Caco-2 (cell line): ENCODE measurements around the gene GUCD1. TPM values are rescaled to one million over a fixed set of nuclear protein-coding genes. Genes with fewer than 3 reads are reported as not detected.
"Not testable (repeated sequence)": the region's sequence is repeated elsewhere in the genome, so short reads cannot be mapped to it uniquely, and the experiment has no call there.

Source experiments
- Bru-seq: library from RNA; stranded (reverse); fragments of 400-500 nt; gene quantifications from one replicate; lab custom pipeline; 2021; lab: Mats Ljungman, UMichigan
- BruChase-seq, 2 experiments: library from RNA; stranded (reverse); fragments of 400-500 nt; gene quantifications; one replicate each; lab custom pipeline; 2021; lab: Mats Ljungman, UMichigan
- BruUV-seq: library from RNA; stranded (reverse); fragments of 400-500 nt; replicated peaks from 2 replicates; lab custom pipeline; 2021; lab: Mats Ljungman, UMichigan
- CTCF ChIA-PET: fragments of 300-600 bp; sonication (Branson Sonifier 250); formaldehyde crosslinking; loops from one replicate; lab custom pipeline; 2022; ENCODE audit warnings: antibody characterized with exemption; lab: Charles Lee
- POLR2A ChIA-PET: fragments of 300-600 bp; sonication (Branson Sonifier 250); formaldehyde crosslinking; loops from one replicate; lab custom pipeline; 2022; ENCODE audit warnings: antibody characterized with exemption; lab: Charles Lee
- DNase-seq, 2 experiments: peaks; one replicate each; pipeline versions ENCODE4 v3.0.0 to v3.0.0-alpha.2; 2020 to 2022
- H3K27me3 ChIP-seq: replicated peaks from 2 replicates; pipeline ENCODE4 v1.6.0; 2011; ENCODE audit warnings: low read length; ENCODE audit not compliant: control insufficient read depth, insufficient read depth
- H3K36me3 ChIP-seq: 2 replicates; pipeline ENCODE4 v1.5.1; 2011; ENCODE audit warnings: low read length; ENCODE audit not compliant: control insufficient read depth, insufficient read depth
- H3K4me1 ChIP-seq: fragments of 250-450 bp; sonication (Bioruptor Pico); 2 replicates; pipeline ENCODE4 v1.5.1; 2020; ENCODE audit warnings: mild to moderate bottlenecking
- H3K4me3 ChIP-seq: 2 replicates; pipeline ENCODE4 v1.5.1; 2011; ENCODE audit warnings: low read depth, mild to moderate bottlenecking, control low read depth, low read length
- H3K9me3 ChIP-seq: fragments of 250-450 bp; sonication (Bioruptor Pico); 2 replicates; pipeline ENCODE4 v1.5.1; 2020; ENCODE audit warnings: mild to moderate bottlenecking, moderate library complexity
- H3K27ac Mint-ChIP-seq: one replicate; pipeline ENCODE4 v1.8.0; 2022; ENCODE audit warnings: mixed read lengths; ENCODE audit not compliant: unreplicated experiment
- H3K27me3 Mint-ChIP-seq: one replicate; pipeline ENCODE4 v1.8.0; 2022; ENCODE audit warnings: mixed read lengths; ENCODE audit not compliant: insufficient read depth, unreplicated experiment
- H3K36me3 Mint-ChIP-seq: one replicate; pipeline ENCODE4 v1.8.0; 2022; ENCODE audit warnings: mild to moderate bottlenecking, mixed read lengths; ENCODE audit not compliant: insufficient read depth, unreplicated experiment
- H3K4me1 Mint-ChIP-seq: one replicate; pipeline ENCODE4 v1.8.0; 2022; ENCODE audit warnings: low read depth, mixed read lengths; ENCODE audit not compliant: unreplicated experiment
- H3K4me3 Mint-ChIP-seq: one replicate; pipeline ENCODE4 v1.8.0; 2022; ENCODE audit warnings: mild to moderate bottlenecking, moderate library complexity, mixed read lengths; ENCODE audit not compliant: unreplicated experiment
- H3K9me3 Mint-ChIP-seq: one replicate; pipeline ENCODE4 v1.8.0; 2022; ENCODE audit warnings: mixed read lengths; ENCODE audit not compliant: unreplicated experiment
- intact Hi-C: fragments of 100-400 bp; cut with micrococcal nuclease; formaldehyde crosslinking; loops from one replicate; pipeline ENCODE4 v1.10.0; 2022; ENCODE audit not compliant: unreplicated experiment
- long read RNA-seq: library from polyadenylated mRNA; stranded (forward); transcript quantifications from one replicate; pipeline ENCODE4 v2.0.0, GENCODE V29; 2022
- total RNA-seq: library from RNA; stranded (reverse); gene quantifications from 2 replicates; pipeline ENCODE4 v1.2.3, GENCODE V29; 2022
- TF ChIP-seq, protein P1 (sequence below), 2 experiments: fragments of 200-600 bp in 1 of 2; IDR thresholded peaks; 1 replicate in 1 of 2; 2 replicates in 1 of 2; pipeline versions ENCODE4 v1.5.1 to v1.8.0; 2011 to 2022; ENCODE audit warnings: antibody characterized with exemption in 1 of 2, control low read depth in 1 of 2, inconsistent platforms in 1 of 2, low read depth in 1 of 2, low read length in 1 of 2, mild to moderate bottlenecking in 1 of 2, moderate library complexity in 1 of 2; ENCODE audit not compliant: insufficient read depth in 1 of 2, severe bottlenecking in 1 of 2, unreplicated experiment in 1 of 2

The GUCD1 gene
- 120 and 127 TPM in 2 replicates for total RNA-seq
- Bru-seq, nascent RNA: percentile 84 among the genes with signal in this experiment
- percentile 93 among the genes with signal in this experiment for BruChase-seq, experiment 1, labeled RNA remaining after a 2-hour chase
- percentile 95 among the genes with signal in this experiment for BruChase-seq, experiment 2, labeled RNA remaining after a 6-hour chase
- long read RNA-seq, transcript GUCD1-203 (6 exons, 1,606 nt): minor isoform, 10 of 96 reads
- long read RNA-seq, transcript GUCD1-206 (6 exons, 3,613 nt): major isoform, 31 of 96 reads
- long read RNA-seq, partial matches to known transcripts: 5 of 96 reads
- long read RNA-seq, other reads (novel, unspliced or antisense): 39 of 96 reads

DNA sequence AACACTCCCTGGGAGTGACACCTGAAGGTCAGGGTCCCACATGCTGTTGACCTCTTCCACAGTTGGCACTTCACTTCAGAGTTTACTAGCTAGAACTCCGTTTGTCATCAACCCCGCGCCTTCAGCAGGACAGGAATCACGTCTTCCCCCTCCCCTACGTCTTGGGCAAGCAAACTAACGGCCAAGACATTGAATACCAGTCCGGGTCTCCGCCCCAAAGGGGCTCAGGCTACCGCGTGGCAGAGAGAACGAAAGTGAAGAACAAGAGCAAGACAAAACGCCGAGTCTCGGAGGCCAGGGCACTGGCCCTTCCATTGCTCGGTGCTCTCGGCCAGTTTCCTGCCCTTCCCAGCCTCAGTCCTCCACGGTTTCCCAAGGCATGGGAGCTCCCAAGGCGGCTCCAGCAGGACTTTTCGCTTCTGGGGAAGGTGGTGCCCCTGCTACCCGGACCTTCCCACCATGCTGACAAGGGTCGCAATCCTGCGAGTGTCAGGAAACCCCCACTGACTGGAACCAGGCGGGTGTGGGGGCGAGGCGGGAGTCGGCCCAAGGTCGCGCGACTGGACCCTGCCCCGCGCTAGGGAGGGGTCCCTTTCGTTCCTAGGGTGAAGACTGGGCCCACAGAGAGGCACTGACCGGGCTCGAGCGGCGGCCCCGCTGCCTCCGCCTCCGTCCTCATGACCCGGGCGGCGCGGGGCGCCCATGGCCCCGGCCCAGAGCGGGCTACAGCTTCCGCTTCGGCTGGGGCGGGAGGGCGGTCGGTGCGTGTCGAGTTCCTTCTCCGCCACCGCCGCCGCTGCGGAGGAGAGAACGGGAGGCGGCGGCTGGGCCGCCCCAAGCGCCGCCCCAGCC, at the start of gene GUCD1:
TSS of gene GUCD1 (minus strand) at position 826 of the 852 bp plus-strand sequence. CDS start at position 679, 147 bp downstream.
- TF ChIP-seq, protein P1, sequence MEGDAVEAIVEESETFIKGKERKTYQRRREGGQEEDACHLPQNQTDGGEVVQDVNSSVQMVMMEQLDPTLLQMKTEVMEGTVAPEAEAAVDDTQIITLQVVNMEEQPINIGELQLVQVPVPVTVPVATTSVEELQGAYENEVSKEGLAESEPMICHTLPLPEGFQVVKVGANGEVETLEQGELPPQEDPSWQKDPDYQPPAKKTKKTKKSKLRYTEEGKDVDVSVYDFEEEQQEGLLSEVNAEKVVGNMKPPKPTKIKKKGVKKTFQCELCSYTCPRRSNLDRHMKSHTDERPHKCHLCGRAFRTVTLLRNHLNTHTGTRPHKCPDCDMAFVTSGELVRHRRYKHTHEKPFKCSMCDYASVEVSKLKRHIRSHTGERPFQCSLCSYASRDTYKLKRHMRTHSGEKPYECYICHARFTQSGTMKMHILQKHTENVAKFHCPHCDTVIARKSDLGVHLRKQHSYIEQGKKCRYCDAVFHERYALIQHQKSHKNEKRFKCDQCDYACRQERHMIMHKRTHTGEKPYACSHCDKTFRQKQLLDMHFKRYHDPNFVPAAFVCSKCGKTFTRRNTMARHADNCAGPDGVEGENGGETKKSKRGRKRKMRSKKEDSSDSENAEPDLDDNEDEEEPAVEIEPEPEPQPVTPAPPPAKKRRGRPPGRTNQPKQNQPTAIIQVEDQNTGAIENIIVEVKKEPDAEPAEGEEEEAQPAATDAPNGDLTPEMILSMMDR (IDR thresholded peaks at IDR 0.05; ENCODE audit: insufficient read depth in 1 of 2, low read depth in 1 of 2, low read length in 1 of 2, severe bottlenecking in 1 of 2, unreplicated experiment in 1 of 2): no peak
- H3K9me3 Mint-ChIP-seq: no peaks in the 10 kb centered on the region
- CTCF ChIA-PET: interaction anchor here (0.6 to 1.2 kb wide), 3 partner anchors 10 to 133 kb away, joined by 3 to 13 read pairs (median 3); no protein-coding TSS in a partner anchor
- H3K4me3 Mint-ChIP-seq: peak within 1 kb of the TSS; percentile 100
- H3K4me1 Mint-ChIP-seq: peaks cover 49% of the 10 kb centered on the region
- intact Hi-C loops: loop anchor here (1.0 to 2.0 kb wide), 3 partner anchors 24 to 39 kb away; partner anchors contain the start of gene LRRC75B
- H3K9me3 ChIP-seq: no peaks in the 10 kb centered on the region
- no peaks in the 10 kb centered on the region for H3K27me3 ChIP-seq
- no peaks in the 10 kb centered on the region for H3K27me3 Mint-ChIP-seq
- no TSS peak for BruUV-seq
- peak within 1 kb of the TSS; percentile 99 for H3K27ac Mint-ChIP-seq
- DNase-seq: no peak
- POLR2A ChIA-PET: interaction anchor here (0.8 to 1.0 kb wide), 2 partner anchors 40 to 253 kb away, joined by 7 to 8 read pairs; no protein-coding TSS in a partner anchor
- H3K4me1 ChIP-seq: peaks cover 50% of the 10 kb centered on the region
- peak within 1 kb of the TSS; percentile 86 for H3K4me3 ChIP-seq
- peaks cover 54% of the 10 kb centered on the region for H3K36me3 Mint-ChIP-seq
- peaks cover 5% of the 10 kb centered on the region for H3K36me3 ChIP-seq

DNA sequence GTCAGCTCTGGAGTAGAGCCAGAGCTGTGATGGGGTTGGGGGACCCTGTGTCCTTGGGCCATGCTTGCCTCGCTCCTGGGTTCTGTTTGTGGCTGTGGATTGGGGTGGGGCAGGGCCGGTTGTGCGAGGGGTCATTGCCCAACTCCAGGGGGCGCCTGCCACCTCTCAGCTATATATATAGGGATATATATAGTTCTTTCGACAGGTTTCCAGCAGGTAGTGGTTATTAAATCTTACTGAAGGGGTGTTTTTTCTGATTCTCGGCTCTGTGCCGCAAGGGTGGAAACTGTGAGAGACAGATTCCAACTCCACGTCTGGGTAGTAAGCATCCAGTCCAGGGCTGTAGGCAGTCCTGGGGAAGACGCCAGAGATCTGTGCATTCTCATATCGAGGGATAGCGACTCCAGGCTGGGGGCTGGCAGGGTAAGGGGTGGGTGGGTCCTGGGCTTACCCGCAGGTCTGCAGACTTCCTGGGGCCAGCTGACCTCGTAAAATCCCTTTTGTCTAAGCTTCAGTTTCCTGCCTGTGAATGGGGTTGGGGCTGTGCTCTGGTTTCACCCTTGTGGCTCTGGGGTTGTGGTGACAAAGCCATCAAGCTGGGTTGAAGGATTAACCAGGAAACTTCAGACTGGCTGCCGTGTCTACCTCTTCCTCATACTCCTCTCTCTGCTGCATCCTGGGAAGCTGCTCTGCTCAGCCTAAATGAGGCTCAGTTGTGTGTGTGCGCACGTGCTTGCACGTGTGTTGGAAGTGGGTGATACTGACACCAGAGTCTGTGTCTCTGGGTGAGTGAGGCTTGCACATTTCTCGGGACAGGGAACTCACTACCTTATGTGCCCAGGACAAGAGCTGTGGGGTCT, 49.1 kb upstream of the GUCD1 start:
- H3K36me3 ChIP-seq, POLR2A ChIA-PET, BruUV-seq, intact Hi-C loops, H3K27me3 Mint-ChIP-seq, DNase-seq, CTCF ChIA-PET, H3K27me3 ChIP-seq, H3K36me3 Mint-ChIP-seq, H3K9me3 ChIP-seq, H3K9me3 Mint-ChIP-seq, H3K4me1 ChIP-seq, H3K27ac Mint-ChIP-seq: not testable (repeated sequence)
- peak overlapping the region; percentile 3 for H3K4me3 ChIP-seq
- Mint-ChIP-seq H3K4me1 (peaks cover 14% of the 10 kb centered on the region), H3K4me3 (peak overlapping the region; percentile 60)

DNA sequence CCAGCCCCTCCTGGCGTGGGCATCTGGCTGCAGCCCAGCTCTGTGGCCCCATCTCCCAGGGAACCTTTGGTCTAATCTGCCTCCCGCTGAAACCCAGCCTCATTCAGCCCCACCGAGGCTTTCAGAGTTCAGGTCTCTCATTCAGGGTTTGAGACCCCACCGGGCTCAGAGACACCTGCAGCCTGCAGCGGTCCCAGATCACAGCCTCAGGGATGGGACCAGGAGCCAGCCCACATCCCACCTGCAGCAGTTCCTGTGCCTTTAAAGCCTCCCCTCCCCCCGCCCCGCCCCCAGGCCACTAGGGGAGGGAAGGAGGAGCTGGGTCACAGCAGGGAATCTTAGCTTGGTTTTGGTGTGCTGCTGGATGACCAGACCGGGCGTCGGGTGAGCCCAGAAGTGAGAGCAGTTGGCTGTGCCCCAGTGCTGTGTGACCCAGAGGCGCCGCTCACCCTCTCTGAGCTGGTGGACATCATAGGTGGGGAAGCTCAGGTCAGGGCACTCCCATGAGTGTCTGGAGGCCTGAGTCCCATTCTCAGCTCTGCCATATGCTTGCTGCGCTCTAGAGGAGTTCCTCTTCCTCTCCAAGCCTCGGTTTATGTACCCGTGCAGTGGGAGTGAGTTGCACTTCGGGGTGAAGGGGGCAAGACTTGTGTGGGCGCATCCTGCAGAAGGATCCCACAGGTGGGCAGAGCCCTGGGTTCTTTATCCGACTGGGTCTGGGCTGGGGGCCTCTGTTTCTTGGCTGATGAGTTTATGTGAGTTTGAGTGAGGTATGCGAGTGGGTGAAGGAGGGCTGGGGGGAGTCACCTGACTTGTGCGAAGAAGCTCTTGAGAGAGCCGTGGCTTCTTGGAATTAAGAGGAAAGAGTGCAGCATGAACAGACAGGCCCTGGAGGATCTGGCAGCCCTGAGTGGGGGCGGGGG, 48.2 kb upstream of the GUCD1 start, which contains the start of gene GGT1:
TSS of gene GGT1 (plus strand) at position 347 of the 923 bp plus-strand sequence. CDS start 7,889 bp downstream, outside the sequence.
- H3K9me3 Mint-ChIP-seq, H3K27me3 ChIP-seq, H3K36me3 ChIP-seq, intact Hi-C loops, POLR2A ChIA-PET, DNase-seq, H3K36me3 Mint-ChIP-seq, H3K27ac Mint-ChIP-seq, CTCF ChIA-PET, H3K9me3 ChIP-seq, H3K27me3 Mint-ChIP-seq, H3K4me1 ChIP-seq: not testable (repeated sequence)
- peak within 1 kb of the TSS; percentile 5 for H3K4me3 ChIP-seq
- BruUV-seq: TSS peak; percentile 17
- Mint-ChIP-seq H3K4me1 (peaks cover 14% of the 10 kb centered on the region), H3K4me3 (peak within 1 kb of the TSS; percentile 60)

DNA sequence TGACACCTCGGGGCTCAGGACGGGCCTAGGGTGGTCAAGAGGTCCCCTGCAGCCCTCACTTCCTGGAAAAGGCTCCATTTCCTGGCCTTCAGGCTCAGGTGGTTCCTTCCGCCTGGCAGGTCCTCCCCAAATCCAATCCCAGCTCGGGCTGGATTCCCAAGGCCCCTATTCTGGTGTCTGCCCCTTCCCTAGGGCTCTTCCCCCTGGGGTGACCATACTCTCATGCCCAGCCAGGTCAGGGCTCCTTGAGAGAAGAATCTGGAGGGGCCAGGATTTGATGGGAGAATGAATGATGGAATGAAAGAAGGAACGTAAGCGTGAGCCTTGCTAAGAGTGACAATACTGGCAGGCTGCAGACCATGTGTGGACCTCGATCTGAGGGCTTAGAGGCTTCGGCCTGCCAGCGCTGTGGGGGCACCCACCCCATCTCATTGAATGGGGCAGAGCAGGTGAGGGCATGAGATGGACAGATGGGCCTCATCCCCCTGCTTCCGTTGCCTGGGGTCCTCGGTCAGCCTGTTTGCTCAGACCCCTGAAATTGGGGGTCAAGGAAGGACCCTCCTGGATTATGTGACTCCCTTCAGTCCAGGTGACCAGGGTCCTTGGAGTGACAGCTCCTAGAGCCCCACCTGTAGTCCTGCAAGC, 47.3 kb upstream of the GUCD1 start:
- H3K27ac Mint-ChIP-seq, H3K9me3 Mint-ChIP-seq, H3K27me3 Mint-ChIP-seq, H3K36me3 ChIP-seq, H3K4me3 Mint-ChIP-seq, H3K27me3 ChIP-seq, BruUV-seq, H3K36me3 Mint-ChIP-seq, CTCF ChIA-PET, H3K4me3 ChIP-seq, intact Hi-C loops, H3K9me3 ChIP-seq, H3K4me1 ChIP-seq, DNase-seq, POLR2A ChIA-PET: not testable (repeated sequence)
- H3K4me1 Mint-ChIP-seq: peaks cover 14% of the 10 kb centered on the region
